Uterus (tissue), 4 donors: ENCODE measurements around the gene MTSS2. TPM values are rescaled to one million over a fixed set of nuclear protein-coding genes. Genes with fewer than 3 reads are reported as not detected.
A peak's percentile ranks its signal among the peaks of the same experiment; 100 is the strongest.

Experiments
- DNase-seq, 2 donors: peaks; one replicate each; pipeline ENCODE4 v3.0.0-alpha.2; 2019 to 2020
- H3K27ac ChIP-seq, 2 donors: fragments of 200-600 bp; sonication (generic); 1 replicate in 1 of 2; 2 replicates in 1 of 2; pipeline ENCODE4 v1.5.1; 2016 to 2018
- H3K27me3 ChIP-seq, 2 donors: fragments of 200-600 bp; sonication (generic); one replicate each; pipeline ENCODE4 v1.5.1; 2018 to 2019; ENCODE audit warnings: control low read depth in 1 of 2
- H3K36me3 ChIP-seq, 2 donors: fragments of 200-600 bp; sonication (generic); one replicate each; pipeline ENCODE4 v1.5.1; 2019; ENCODE audit warnings: control low read depth in 1 of 2
- H3K4me1 ChIP-seq, 2 donors: fragments of 200-600 bp; sonication (generic); one replicate each; pipeline ENCODE4 v1.5.1; 2018 to 2019; ENCODE audit warnings: control low read depth in 1 of 2
- H3K4me3 ChIP-seq, 2 donors: fragments of 200-600 bp; sonication (generic); 1 replicate in 1 of 2; 2 replicates in 1 of 2; pipeline ENCODE4 v1.5.1; 2018 to 2019; ENCODE audit warnings: mild to moderate bottlenecking in 1 of 2
- H3K9me3 ChIP-seq, 2 donors: fragments of 200-600 bp; sonication (generic); one replicate each; pipeline ENCODE4 v1.5.1; 2019; ENCODE audit warnings: control low read depth in 1 of 2
- POLR2A ChIP-seq, 2 donors: fragments of 450-650 bp; IDR thresholded peaks; one replicate each; pipeline ENCODE4 v1.6.1; 2016; ENCODE audit warnings: antibody characterized with exemption in 2 of 2, mild to moderate bottlenecking in 1 of 2, moderate library complexity in 1 of 2
- intact Hi-C: fragments of 100-400 bp; cut with DNase I; formaldehyde crosslinking; loops from one replicate; pipeline ENCODE4 v1.15.1; 2023; ENCODE audit warnings: low total_unique reads
- total RNA-seq, 4 donors: library from RNA; depleted of rRNA in 3 of 4; stranded (reverse); fragments of >200 nt in 3 of 4; gene quantifications; one replicate each; pipeline versions ENCODE4 v1.1.0 to v1.2.4, GENCODE V29; 2014 to 2023
- TF ChIP-seq, protein P1 (sequence below), 4 experiments: fragments of 200-600 bp in 2 of 4; fragments of 450-650 bp in 2 of 4; sonication (generic) in 2 of 4; IDR thresholded peaks; one replicate each; pipeline ENCODE4 v1.5.1; 2016 to 2019; ENCODE audit warnings: antibody characterized with exemption in 4 of 4, mild to moderate bottlenecking in 2 of 4, moderate library complexity in 1 of 4
- donor health status: DM: yes; HTN: yes; CAD: no.

MTSS2 gene
- total RNA-seq, 4 donors from 2014 or later, result 11.2 to 142 (median 18.2) TPM

GRCh38 chr16:70678898-70679670, 6.8 kb downstream of the MTSS2 start:
- DNase-seq, result no peak
- intact Hi-C loops, result no loop called here
- Histone ChIP-seq H3K9me3 (no peaks in the 10 kb centered on the region), H3K4me1 (peaks cover 21 to 37% of the 10 kb centered on the region in 2 donors), H3K36me3 (no peaks in the 10 kb centered on the region), H3K27ac (peak overlapping the region; percentile 85 to 97), H3K27me3 (no peaks in the 10 kb centered on the region), H3K4me3 (no peak overlapping the region)
- TF ChIP-seq POLR2A (IDR thresholded peaks at IDR 0.05), result no peak
- TF ChIP-seq, protein P1, sequence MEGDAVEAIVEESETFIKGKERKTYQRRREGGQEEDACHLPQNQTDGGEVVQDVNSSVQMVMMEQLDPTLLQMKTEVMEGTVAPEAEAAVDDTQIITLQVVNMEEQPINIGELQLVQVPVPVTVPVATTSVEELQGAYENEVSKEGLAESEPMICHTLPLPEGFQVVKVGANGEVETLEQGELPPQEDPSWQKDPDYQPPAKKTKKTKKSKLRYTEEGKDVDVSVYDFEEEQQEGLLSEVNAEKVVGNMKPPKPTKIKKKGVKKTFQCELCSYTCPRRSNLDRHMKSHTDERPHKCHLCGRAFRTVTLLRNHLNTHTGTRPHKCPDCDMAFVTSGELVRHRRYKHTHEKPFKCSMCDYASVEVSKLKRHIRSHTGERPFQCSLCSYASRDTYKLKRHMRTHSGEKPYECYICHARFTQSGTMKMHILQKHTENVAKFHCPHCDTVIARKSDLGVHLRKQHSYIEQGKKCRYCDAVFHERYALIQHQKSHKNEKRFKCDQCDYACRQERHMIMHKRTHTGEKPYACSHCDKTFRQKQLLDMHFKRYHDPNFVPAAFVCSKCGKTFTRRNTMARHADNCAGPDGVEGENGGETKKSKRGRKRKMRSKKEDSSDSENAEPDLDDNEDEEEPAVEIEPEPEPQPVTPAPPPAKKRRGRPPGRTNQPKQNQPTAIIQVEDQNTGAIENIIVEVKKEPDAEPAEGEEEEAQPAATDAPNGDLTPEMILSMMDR (IDR thresholded peaks at IDR 0.05), result no peak

- Histone ChIP-seq H3K27me3 (no peaks in the 10 kb centered on the region), H3K4me3 (no peak overlapping the region), H3K9me3 (no peaks in the 10 kb centered on the region), H3K4me1 (peaks cover 18 to 31% of the 10 kb centered on the region in 2 donors), H3K27ac (peak overlapping the region; percentile 85 to 97), H3K36me3 (no peaks in the 10 kb centered on the region)
- intact Hi-C loops, result no loop called here
- DNase-seq, result no peak
- TF ChIP-seq, protein P1 (IDR thresholded peaks at IDR 0.05), result no peak
- no peak for TF ChIP-seq POLR2A (IDR thresholded peaks at IDR 0.05)
Measured at GRCh38 chr16:70678121-70678897, 7.5 kb downstream of the MTSS2 start.

- TF ChIP-seq POLR2A (IDR thresholded peaks at IDR 0.05), result no peak
- TF ChIP-seq, protein P1 (IDR thresholded peaks at IDR 0.05), result no peak
- intact Hi-C loops, result no loop called here
- Histone ChIP-seq H3K36me3 (no peaks in the 10 kb centered on the region), H3K4me3 (no peak overlapping the region), H3K9me3 (no peaks in the 10 kb centered on the region), H3K27me3 (no peaks in the 10 kb centered on the region), H3K27ac (no peak overlapping the region), H3K4me1 (peaks cover 17 to 26% of the 10 kb centered on the region in 2 donors)
- DNase-seq, result no peak
Measured at GRCh38 chr16:70677499-70678120, 8.2 kb downstream of the MTSS2 start.

DNA sequence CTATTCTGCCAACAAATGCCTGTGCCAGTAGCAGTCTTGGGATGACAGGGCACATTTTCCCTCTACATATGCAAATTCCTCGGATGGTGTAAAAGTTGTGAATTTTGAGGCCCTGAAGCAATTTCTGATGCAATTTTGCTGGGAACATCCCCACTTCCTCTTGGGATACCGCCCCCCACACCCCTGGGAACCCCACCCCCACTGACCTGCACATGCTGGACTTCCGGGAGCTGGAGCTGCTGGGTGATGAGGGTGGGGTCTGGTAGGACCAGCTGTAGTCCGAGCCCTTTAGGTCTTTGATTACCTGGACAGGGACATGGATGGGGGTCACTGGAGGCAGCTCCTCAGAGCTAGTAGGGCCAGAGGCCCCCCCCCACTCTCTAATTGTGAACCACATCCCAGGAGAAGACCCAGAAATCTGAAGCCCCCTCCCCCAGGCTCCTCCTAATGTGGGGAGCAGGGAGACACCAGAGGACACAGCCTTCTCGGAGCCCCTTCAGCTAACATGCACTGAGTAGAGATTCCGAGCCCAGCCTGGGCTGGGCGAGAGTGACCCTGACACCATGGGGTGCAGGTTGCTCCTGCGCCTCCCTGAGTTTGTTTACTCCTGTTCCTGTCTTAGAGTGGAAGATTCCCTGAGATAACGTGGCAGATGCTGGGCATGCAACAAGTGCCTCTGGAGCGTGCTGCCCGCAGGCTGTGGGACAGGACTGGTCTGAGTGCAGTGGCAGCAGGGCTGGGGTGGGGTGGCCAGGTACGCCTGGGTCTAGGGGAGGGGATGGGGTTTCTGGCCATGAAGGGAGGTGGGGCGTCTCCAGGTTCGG, 9.0 kb downstream of the MTSS2 start:
- Histone ChIP-seq H3K4me1 (peaks cover 17 to 19% of the 10 kb centered on the region in 2 donors), H3K36me3 (no peaks in the 10 kb centered on the region), H3K27ac (no peak overlapping the region), H3K9me3 (no peaks in the 10 kb centered on the region), H3K27me3 (no peaks in the 10 kb centered on the region), H3K4me3 (no peak overlapping the region)
- intact Hi-C loops, result no loop called here
- no peak for DNase-seq
- no peak for TF ChIP-seq POLR2A (IDR thresholded peaks at IDR 0.05)
- TF ChIP-seq, protein P1 (IDR thresholded peaks at IDR 0.05), result no peak
